Measurements from ENCODE around the gene CHST15.

The CHST15 gene

GRCh38 chr10:124092860-124093773 is at the start of gene CHST15:
TSS of gene CHST15 (minus strand) at chr10:124093598. CDS start at chr10:124046212, 47,386 bp downstream.
- Histone ChIP-seq H3K4me1 (ENCODE audit: control insufficient read depth, insufficient read depth, low read length) (peaks cover 26% of the 10 kb centered on the region), H3K27me3 (ENCODE audit: control insufficient read depth, insufficient read depth, low read length) (peaks cover 28% of the 10 kb centered on the region), H3K9me3 (ENCODE audit: control insufficient read depth, insufficient read depth, low read depth, low read length) (peaks cover 3% of the 10 kb centered on the region), H3K9ac (ENCODE audit: low read length) (peak within 1 kb of the TSS; percentile 83), H3K27ac (ENCODE audit: low read depth, low read length) (peak within 1 kb of the TSS; percentile 65; the same call in 1 of the 2 replicates), H3K36me3 (ENCODE audit: control insufficient read depth, insufficient read depth, low read length) (no peaks in the 10 kb centered on the region), H3K4me3 (ENCODE audit: low read depth, low read length) (peak within 1 kb of the TSS; percentile 90)

- H3K4me1 ChIP-seq (ENCODE audit: control insufficient read depth, insufficient read depth, low read length) = peaks cover 7% of the 10 kb centered on the region; the same call in 1 of the 2 replicates
- no peaks in the 10 kb centered on the region for H3K36me3 ChIP-seq (ENCODE audit: control insufficient read depth, insufficient read depth, low read length)
- no peaks in the 10 kb centered on the region; the same call in 1 of the 2 replicates for H3K27me3 ChIP-seq (ENCODE audit: control insufficient read depth, insufficient read depth, low read length)
- H3K9me3 ChIP-seq (ENCODE audit: control insufficient read depth, insufficient read depth, low read depth, low read length) = no peaks in the 10 kb centered on the region
- no peak overlapping the region for H3K4me3 ChIP-seq (ENCODE audit: low read depth, low read length)
- no peak overlapping the region for H3K9ac ChIP-seq (ENCODE audit: low read length)
- no peak overlapping the region for H3K27ac ChIP-seq (ENCODE audit: low read depth, low read length)
Measured at GRCh38 chr10:124142960-124143359, 49.6 kb upstream of the CHST15 start.

GRCh38 chr10:124142006-124142739 is 48.8 kb upstream of the CHST15 start:
- Histone ChIP-seq H3K4me1 (ENCODE audit: control insufficient read depth, insufficient read depth, low read length) (peaks cover 3% of the 10 kb centered on the region; the same call in 1 of the 2 replicates), H3K9me3 (ENCODE audit: control insufficient read depth, insufficient read depth, low read depth, low read length) (no peaks in the 10 kb centered on the region), H3K27ac (ENCODE audit: low read depth, low read length) (no peak overlapping the region), H3K27me3 (ENCODE audit: control insufficient read depth, insufficient read depth, low read length) (no peaks in the 10 kb centered on the region; the same call in 1 of the 2 replicates), H3K36me3 (ENCODE audit: control insufficient read depth, insufficient read depth, low read length) (no peaks in the 10 kb centered on the region), H3K4me3 (ENCODE audit: low read depth, low read length) (no peak overlapping the region), H3K9ac (ENCODE audit: low read length) (no peak overlapping the region)

GRCh38 chr10:124138883-124139348 is 45.5 kb upstream of the CHST15 start:
- Histone ChIP-seq H3K4me1 (ENCODE audit: control insufficient read depth, insufficient read depth, low read length) (no peaks in the 10 kb centered on the region), H3K9ac (ENCODE audit: low read length) (no peak overlapping the region), H3K27me3 (ENCODE audit: control insufficient read depth, insufficient read depth, low read length) (no peaks in the 10 kb centered on the region; the same call in 1 of the 2 replicates), H3K27ac (ENCODE audit: low read depth, low read length) (no peak overlapping the region), H3K9me3 (ENCODE audit: control insufficient read depth, insufficient read depth, low read depth, low read length) (no peaks in the 10 kb centered on the region), H3K4me3 (ENCODE audit: low read depth, low read length) (no peak overlapping the region), H3K36me3 (ENCODE audit: control insufficient read depth, insufficient read depth, low read length) (no peaks in the 10 kb centered on the region)

GRCh38 chr10:124138195-124138882 is 44.9 kb upstream of the CHST15 start:
- no peak overlapping the region for H3K27ac ChIP-seq (ENCODE audit: low read depth, low read length)
- no peaks in the 10 kb centered on the region for H3K4me1 ChIP-seq (ENCODE audit: control insufficient read depth, insufficient read depth, low read length)

GRCh38 chr10:124134251-124134893 is 41.0 kb upstream of the CHST15 start:
- Histone ChIP-seq H3K27ac (ENCODE audit: low read depth, low read length) (no peak overlapping the region), H3K27me3 (ENCODE audit: control insufficient read depth, insufficient read depth, low read length) (no peaks in the 10 kb centered on the region), H3K36me3 (ENCODE audit: control insufficient read depth, insufficient read depth, low read length) (no peaks in the 10 kb centered on the region), H3K9ac (ENCODE audit: low read length) (no peak overlapping the region), H3K9me3 (ENCODE audit: control insufficient read depth, insufficient read depth, low read depth, low read length) (no peaks in the 10 kb centered on the region), H3K4me1 (ENCODE audit: control insufficient read depth, insufficient read depth, low read length) (no peaks in the 10 kb centered on the region), H3K4me3 (ENCODE audit: low read depth, low read length) (no peak overlapping the region)

More at GRCh38 chr10:124138195-124138882, 44.9 kb upstream of the CHST15 start:
- Histone ChIP-seq H3K4me3 (ENCODE audit: low read depth, low read length) (no peak overlapping the region), H3K36me3 (ENCODE audit: control insufficient read depth, insufficient read depth, low read length) (no peaks in the 10 kb centered on the region), H3K9ac (ENCODE audit: low read length) (no peak overlapping the region), H3K27me3 (ENCODE audit: control insufficient read depth, insufficient read depth, low read length) (no peaks in the 10 kb centered on the region; the same call in 1 of the 2 replicates), H3K9me3 (ENCODE audit: control insufficient read depth, insufficient read depth, low read depth, low read length) (no peaks in the 10 kb centered on the region)

- H3K36me3 ChIP-seq (ENCODE audit: control insufficient read depth, insufficient read depth, low read length) = no peaks in the 10 kb centered on the region
- no peak overlapping the region for H3K4me3 ChIP-seq (ENCODE audit: low read depth, low read length)
- no peaks in the 10 kb centered on the region for H3K27me3 ChIP-seq (ENCODE audit: control insufficient read depth, insufficient read depth, low read length)
- no peaks in the 10 kb centered on the region for H3K9me3 ChIP-seq (ENCODE audit: control insufficient read depth, insufficient read depth, low read depth, low read length)
- H3K27ac ChIP-seq (ENCODE audit: low read depth, low read length) = no peak overlapping the region
- no peak overlapping the region for H3K9ac ChIP-seq (ENCODE audit: low read length)
- no peaks in the 10 kb centered on the region for H3K4me1 ChIP-seq (ENCODE audit: control insufficient read depth, insufficient read depth, low read length)
Measured at GRCh38 chr10:124132876-124133275, 39.5 kb upstream of the CHST15 start.

GRCh38 chr10:124132306-124132705 is 38.9 kb upstream of the CHST15 start:
- H3K27me3 ChIP-seq (ENCODE audit: control insufficient read depth, insufficient read depth, low read length) = no peaks in the 10 kb centered on the region
- no peak overlapping the region for H3K9ac ChIP-seq (ENCODE audit: low read length)
- no peaks in the 10 kb centered on the region for H3K9me3 ChIP-seq (ENCODE audit: control insufficient read depth, insufficient read depth, low read depth, low read length)
- H3K4me3 ChIP-seq (ENCODE audit: low read depth, low read length) = no peak overlapping the region
- no peaks in the 10 kb centered on the region for H3K36me3 ChIP-seq (ENCODE audit: control insufficient read depth, insufficient read depth, low read length)
- no peaks in the 10 kb centered on the region for H3K4me1 ChIP-seq (ENCODE audit: control insufficient read depth, insufficient read depth, low read length)
- no peak overlapping the region for H3K27ac ChIP-seq (ENCODE audit: low read depth, low read length)

- no peak overlapping the region for H3K27ac ChIP-seq (ENCODE audit: low read depth, low read length)
- no peaks in the 10 kb centered on the region; the same call in 1 of the 2 replicates for H3K27me3 ChIP-seq (ENCODE audit: control insufficient read depth, insufficient read depth, low read length)
- no peaks in the 10 kb centered on the region for H3K9me3 ChIP-seq (ENCODE audit: control insufficient read depth, insufficient read depth, low read depth, low read length)
Measured at GRCh38 chr10:124131172-124131571, 37.8 kb upstream of the CHST15 start.

GRCh38 chr10:124130198-124130900 is 37.0 kb upstream of the CHST15 start:
- Histone ChIP-seq H3K27me3 (ENCODE audit: control insufficient read depth, insufficient read depth, low read length) (no peaks in the 10 kb centered on the region; the same call in 1 of the 2 replicates), H3K27ac (ENCODE audit: low read depth, low read length) (no peak overlapping the region), H3K9me3 (ENCODE audit: control insufficient read depth, insufficient read depth, low read depth, low read length) (no peaks in the 10 kb centered on the region), H3K9ac (ENCODE audit: low read length) (no peak overlapping the region), H3K36me3 (ENCODE audit: control insufficient read depth, insufficient read depth, low read length) (no peaks in the 10 kb centered on the region), H3K4me3 (ENCODE audit: low read depth, low read length) (no peak overlapping the region), H3K4me1 (ENCODE audit: control insufficient read depth, insufficient read depth, low read length) (no peaks in the 10 kb centered on the region)

More at GRCh38 chr10:124131172-124131571, 37.8 kb upstream of the CHST15 start:
- Histone ChIP-seq H3K4me1 (ENCODE audit: control insufficient read depth, insufficient read depth, low read length) (no peaks in the 10 kb centered on the region), H3K9ac (ENCODE audit: low read length) (no peak overlapping the region), H3K36me3 (ENCODE audit: control insufficient read depth, insufficient read depth, low read length) (no peaks in the 10 kb centered on the region), H3K4me3 (ENCODE audit: low read depth, low read length) (no peak overlapping the region)

Measured in HUES6 (cell line).